HEK293T (cell line): Measurements from ENCODE around the gene SAMD11.

Experiments
- ARNT ChIP-seq: fragments of 450-650 bp; IDR thresholded peaks from 2 replicates; pipeline ENCODE4 v1.6.1; 2017; ENCODE audit warnings: mild to moderate bottlenecking
- BHLHE40 ChIP-seq: fragments of 450-650 bp; IDR thresholded peaks from 2 replicates; pipeline ENCODE4 v1.6.1; 2016; ENCODE audit warnings: mild to moderate bottlenecking, moderate library complexity, borderline replicate concordance
- CTBP1 ChIP-seq: fragments of 450-650 bp; IDR thresholded peaks from 2 replicates; pipeline ENCODE4 v1.6.1; 2016; ENCODE audit warnings: borderline replicate concordance
- ELF4 ChIP-seq: fragments of 450-650 bp; IDR thresholded peaks from 2 replicates; pipeline ENCODE4 v1.6.1; 2017; ENCODE audit warnings: antibody characterized with exemption
- FOXM1 ChIP-seq: fragments of 450-650 bp; IDR thresholded peaks from 2 replicates; pipeline ENCODE4 v1.6.1; 2017; ENCODE audit warnings: mild to moderate bottlenecking, borderline replicate concordance
- L3MBTL2 ChIP-seq: fragments of 450-650 bp; conservative IDR thresholded peaks from 2 replicates; pipeline ENCODE4 v1.6.1; 2016; ENCODE audit warnings: mild to moderate bottlenecking
- NFRKB ChIP-seq: fragments of 450-650 bp; IDR thresholded peaks from 2 replicates; pipeline ENCODE4 v1.6.1; 2016; ENCODE audit warnings: mild to moderate bottlenecking, moderate library complexity
- PKNOX1 ChIP-seq: fragments of 450-650 bp; IDR thresholded peaks from 2 replicates; pipeline ENCODE4 v1.6.1; 2016
- SP1 ChIP-seq: fragments of 450-650 bp; IDR thresholded peaks from 2 replicates; pipeline ENCODE4 v1.6.1; 2017
- SUZ12 ChIP-seq: fragments of 450-650 bp; IDR thresholded peaks from 2 replicates; pipeline ENCODE4 v1.6.1; 2016; ENCODE audit warnings: mild to moderate bottlenecking
- TARDBP ChIP-seq: fragments of 450-650 bp; IDR thresholded peaks from 2 replicates; pipeline ENCODE4 v1.6.1; 2016

- TF ChIP-seq SP1 (no peak), L3MBTL2 (no peak), ELF4 (no peak), BHLHE40 (no peak), NFRKB (no peak), TARDBP (no peak), ARNT (no peak), CTBP1 (no peak), SUZ12 (no peak), FOXM1 (no peak), PKNOX1 (no peak)
Observed at GRCh38 chr1:978069-978834, 54.5 kb downstream of the SAMD11 start.
